ENCODE measurements around the gene CST7.

DNA sequence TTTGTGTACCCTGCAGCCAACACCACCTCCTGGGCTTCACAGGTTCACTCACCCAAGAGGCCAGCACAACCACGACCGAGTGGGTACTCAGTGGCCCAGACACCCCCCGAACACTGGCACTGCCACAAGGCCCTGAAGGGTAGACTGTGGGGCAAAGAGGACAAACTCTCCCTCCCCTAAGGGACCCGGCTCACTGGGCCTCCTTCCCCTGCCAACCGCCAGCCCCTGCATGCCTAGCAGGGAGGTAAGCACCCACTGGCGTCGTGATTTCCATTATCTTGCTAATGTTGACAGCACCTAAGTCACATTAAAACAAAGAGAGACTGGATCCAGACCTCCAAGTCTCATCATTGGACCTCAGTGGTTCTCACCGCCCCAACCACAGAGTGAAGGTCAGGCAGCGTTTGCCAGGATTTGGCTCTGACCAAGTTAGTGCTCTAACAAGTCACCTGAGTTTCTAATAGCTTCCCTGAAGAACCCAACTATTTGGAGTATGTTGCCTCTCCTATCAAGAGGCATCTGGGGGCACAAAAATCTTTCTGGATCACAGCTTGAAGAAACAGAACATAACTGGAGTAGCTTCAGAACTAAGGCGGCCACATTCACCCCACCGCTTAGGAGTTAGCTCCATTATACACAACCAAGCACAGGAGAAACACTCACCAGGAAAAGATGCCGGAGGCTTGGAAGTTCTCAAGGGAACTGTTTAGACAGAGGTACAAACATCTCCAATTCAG is 57.5 kb downstream of the CST7 start:
- TF ChIP-seq, protein P1, sequence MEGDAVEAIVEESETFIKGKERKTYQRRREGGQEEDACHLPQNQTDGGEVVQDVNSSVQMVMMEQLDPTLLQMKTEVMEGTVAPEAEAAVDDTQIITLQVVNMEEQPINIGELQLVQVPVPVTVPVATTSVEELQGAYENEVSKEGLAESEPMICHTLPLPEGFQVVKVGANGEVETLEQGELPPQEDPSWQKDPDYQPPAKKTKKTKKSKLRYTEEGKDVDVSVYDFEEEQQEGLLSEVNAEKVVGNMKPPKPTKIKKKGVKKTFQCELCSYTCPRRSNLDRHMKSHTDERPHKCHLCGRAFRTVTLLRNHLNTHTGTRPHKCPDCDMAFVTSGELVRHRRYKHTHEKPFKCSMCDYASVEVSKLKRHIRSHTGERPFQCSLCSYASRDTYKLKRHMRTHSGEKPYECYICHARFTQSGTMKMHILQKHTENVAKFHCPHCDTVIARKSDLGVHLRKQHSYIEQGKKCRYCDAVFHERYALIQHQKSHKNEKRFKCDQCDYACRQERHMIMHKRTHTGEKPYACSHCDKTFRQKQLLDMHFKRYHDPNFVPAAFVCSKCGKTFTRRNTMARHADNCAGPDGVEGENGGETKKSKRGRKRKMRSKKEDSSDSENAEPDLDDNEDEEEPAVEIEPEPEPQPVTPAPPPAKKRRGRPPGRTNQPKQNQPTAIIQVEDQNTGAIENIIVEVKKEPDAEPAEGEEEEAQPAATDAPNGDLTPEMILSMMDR (IDR thresholded peaks at IDR 0.05; ENCODE audit: extremely low read depth in 1 of 2, insufficient read depth in 1 of 2, low read depth in 1 of 2, low read length in 2 of 2) = no peak
- TF ChIP-seq POLR2A (IDR thresholded peaks at IDR 0.05; ENCODE audit: low read depth, low read length) = no peak
- TF ChIP-seq EZH2 (IDR thresholded peaks at IDR 0.05; ENCODE audit: borderline replicate concordance, low read depth, low read length, severe bottlenecking) = no peak
- TF ChIP-seq POLR2AphosphoS5 (IDR thresholded peaks at IDR 0.05; ENCODE audit: insufficient read depth, low read depth, low read length) = no peak
- TF ChIP-seq, protein P2, sequence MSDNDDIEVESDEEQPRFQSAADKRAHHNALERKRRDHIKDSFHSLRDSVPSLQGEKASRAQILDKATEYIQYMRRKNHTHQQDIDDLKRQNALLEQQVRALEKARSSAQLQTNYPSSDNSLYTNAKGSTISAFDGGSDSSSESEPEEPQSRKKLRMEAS (IDR thresholded peaks at IDR 0.05; ENCODE audit: insufficient read depth, insufficient read length) = no peak
- TF ChIP-seq JUN (IDR thresholded peaks at IDR 0.05; ENCODE audit: borderline replicate concordance, insufficient read depth, insufficient read length, low read depth) = no peak
- no peak for TF ChIP-seq FOS (IDR thresholded peaks at IDR 0.05; ENCODE audit: borderline replicate concordance, insufficient read depth, low read length)
- TF ChIP-seq MYC (IDR thresholded peaks at IDR 0.05; ENCODE audit: low read depth, low read length) = no peak

All from endothelial cell of umbilical vein (primary cell).